HepG2 (cell line): ENCODE results near the gene VGLL3. TPM values are rescaled to one million over a fixed set of nuclear protein-coding genes. Genes with fewer than 3 reads are reported as not detected.

ENCODE experiments used
- ATAC-seq: fragments of 200-7000 bp; cut with Tn5 transposase; 3 replicates; pipeline ENCODE4 v1.9.1; 2020; ENCODE audit warnings: mild to moderate bottlenecking, moderate library complexity
- BruUV-seq: library from RNA; stranded (reverse); fragments of 400-500 nt; replicated peaks from 2 replicates; lab custom pipeline; 2021; lab: Mats Ljungman, UMichigan
- CTCF ChIA-PET: fragments of 300-600 bp; formaldehyde crosslinking; extraction: SDS; loops from one replicate; lab custom pipeline; 2021; ENCODE audit warnings: low total read pairs, inconsistent platforms, low intra/inter-chr PET ratio; lab: Yijun Ruan, JAX
- POLR2A ChIA-PET: fragments of 350-600 bp; sonication (Branson Sonifier 250); formaldehyde crosslinking; loops from one replicate; lab custom pipeline; 2020; ENCODE audit warnings: antibody characterized with exemption, inconsistent platforms; lab: Yijun Ruan, JAX
- DNase-seq: peaks from one replicate; pipeline ENCODE4 v3.0.0-alpha.2; 2015; ENCODE audit warnings: low spot score
- FAIRE-seq: peaks from 3 replicates; lab custom pipeline; 2011; peaks lifted over from hg19 to GRCh38; lab: Jason Lieb, UNC
- H2AFZ ChIP-seq: one replicate; pipeline ENCODE4 v1.6.1; 2011; ENCODE audit warnings: low read length, inconsistent platforms
- H3K27ac ChIP-seq: fragments of 300-600 bp; 3 replicates; pipeline ENCODE4 v1.8.0; 2011; ENCODE audit warnings: mixed run types, mild to moderate bottlenecking, mixed read lengths, low read length, inconsistent platforms; ENCODE audit not compliant: insufficient read depth; ENCODE audit errors: extremely low read length
- H3K27me3 ChIP-seq, 2 experiments: fragments of 200-600 bp in 1 of 2; 2 replicates in 1 of 2; 3 replicates in 1 of 2; pipeline versions ENCODE4 v1.6.0 to v1.8.0; 2011; ENCODE audit warnings: low read length in 2 of 2, mild to moderate bottlenecking in 2 of 2, moderate library complexity in 2 of 2, inconsistent platforms in 1 of 2; ENCODE audit not compliant: insufficient read depth in 2 of 2, control insufficient read depth in 1 of 2
- H3K36me3 ChIP-seq, 2 experiments: fragments of 200-600 bp in 1 of 2; replicated peaks in 1 of 2; 2 replicates in 1 of 2; 3 replicates in 1 of 2; pipeline versions ENCODE4 v1.5.1 to v1.8.0; 2011; ENCODE audit warnings: low read length in 2 of 2, inconsistent platforms in 1 of 2; ENCODE audit not compliant: insufficient read depth in 2 of 2, control insufficient read depth in 1 of 2
- H3K4me1 ChIP-seq: 2 replicates; pipeline ENCODE4 v1.5.1; 2012; ENCODE audit warnings: low read length, inconsistent platforms; ENCODE audit not compliant: insufficient read depth
- H3K4me2 ChIP-seq: 2 replicates; pipeline ENCODE4 v1.6.0; 2011; ENCODE audit warnings: low read depth, low read length, inconsistent platforms
- H3K4me3 ChIP-seq, 3 experiments: fragments of 200-600 bp in 1 of 3; sonication (generic), shearing (Covaris generic) in 1 of 3; replicated peaks in 1 of 3; 2 replicates each; pipeline ENCODE4 v1.5.1; 2011 to 2016; ENCODE audit warnings: low read length in 3 of 3, inconsistent platforms in 2 of 3, low read depth in 2 of 3, mild to moderate bottlenecking in 2 of 3, control low read depth in 1 of 3, mixed read lengths in 1 of 3; ENCODE audit not compliant: insufficient read depth in 1 of 3
- H3K79me2 ChIP-seq: one replicate; pipeline ENCODE4 v1.6.1; 2011; ENCODE audit warnings: low read length, inconsistent platforms; ENCODE audit not compliant: insufficient read depth
- H3K9ac ChIP-seq: 2 replicates; pipeline ENCODE4 v1.6.0; 2011; ENCODE audit warnings: mild to moderate bottlenecking, low read depth, low read length, inconsistent platforms; ENCODE audit not compliant: insufficient read depth
- H3K9me3 ChIP-seq: 2 replicates; pipeline ENCODE4 v1.5.1; 2012; ENCODE audit warnings: mild to moderate bottlenecking, low read length
- H4K20me1 ChIP-seq: 2 replicates; pipeline ENCODE4 v1.6.0; 2011; ENCODE audit warnings: inconsistent platforms, mild to moderate bottlenecking, low read length, moderate library complexity; ENCODE audit not compliant: insufficient read depth
- DR1 ChIP-seq: sonication (generic); formaldehyde crosslinking; IDR thresholded peaks from 2 replicates; pipeline ENCODE4 v1.8.0; 2021; ENCODE audit warnings: mild to moderate bottlenecking, missing genetic modification reagents, inconsistent platforms
- FOXK1 ChIP-seq: sonication (generic); formaldehyde crosslinking; IDR thresholded peaks from 2 replicates; pipeline ENCODE4 v1.4.0; 2020; ENCODE audit warnings: low read depth, missing genetic modification reagents, borderline replicate concordance
- MIER2 ChIP-seq: IDR thresholded peaks from 2 replicates; pipeline ENCODE4 v1.6.1; 2016; ENCODE audit warnings: missing biosample characterization, missing genetic modification reagents
- NFYB ChIP-seq: sonication (generic); formaldehyde crosslinking; IDR thresholded peaks from 2 replicates; pipeline ENCODE4 v1.4.0; 2020; ENCODE audit warnings: missing genetic modification reagents
- NR1H2 ChIP-seq: sonication (generic); formaldehyde crosslinking; IDR thresholded peaks from 2 replicates; pipeline ENCODE4 v1.8.1; 2022; ENCODE audit warnings: low read depth, missing genetic modification reagents, borderline replicate concordance
- PAWR ChIP-seq: sonication (generic); formaldehyde crosslinking; IDR thresholded peaks from 2 replicates; pipeline ENCODE4 v1.4.0; 2020; ENCODE audit warnings: missing genetic modification reagents, mild to moderate bottlenecking, borderline replicate concordance
- PCBP1 ChIP-seq: fragments of 200-400 bp; formaldehyde crosslinking; IDR thresholded peaks from 2 replicates; pipeline ENCODE4 v1.6.1; 2017; ENCODE audit warnings: mild to moderate bottlenecking, low read depth, low read length, borderline replicate concordance
- ZBTB1 ChIP-seq: sonication (generic); formaldehyde crosslinking; IDR thresholded peaks from 2 replicates; pipeline ENCODE4 v1.4.0; 2020; ENCODE audit warnings: missing genetic modification reagents, borderline replicate concordance
- ZBTB39 ChIP-seq: sonication (generic); formaldehyde crosslinking; IDR thresholded peaks from 2 replicates; pipeline ENCODE4 v1.5.0; 2020; ENCODE audit warnings: missing genetic modification reagents
- ZMAT3 ChIP-seq: sonication (generic); formaldehyde crosslinking; conservative IDR thresholded peaks from 2 replicates; pipeline ENCODE4 v1.7.0; 2021; ENCODE audit warnings: missing genetic modification reagents
- ZNF484 ChIP-seq: sonication (generic); formaldehyde crosslinking; IDR thresholded peaks from 2 replicates; pipeline ENCODE4 v1.5.1; 2020; ENCODE audit warnings: mild to moderate bottlenecking, low read depth, missing genetic modification reagents, borderline replicate concordance
- ZNF552 ChIP-seq: sonication (generic); formaldehyde crosslinking; IDR thresholded peaks from 2 replicates; pipeline ENCODE4 v1.9.0; 2022; ENCODE audit warnings: missing genetic modification reagents, mild to moderate bottlenecking, borderline replicate concordance
- ZNF709 ChIP-seq: sonication (generic); formaldehyde crosslinking; IDR thresholded peaks from 2 replicates; pipeline ENCODE4 v1.5.0; 2020; ENCODE audit warnings: mild to moderate bottlenecking, missing genetic modification reagents
- WGBS: methylation state at CpG from one replicate; pipeline ENCODE4 v1.1.6; 2017; ENCODE audit warnings: low lambda C conversion rate; 5-methylcytosine and 5-hydroxymethylcytosine counted together
- in situ Hi-C: cut with HindIII; loops from 2 replicates; pipeline ENCODE4 v1.10.0; 2017; ENCODE audit warnings: low pct_unique_long_range_greater_than_20kb; ENCODE audit not compliant: extremely low pct_ligation_motif_present
- intact Hi-C: fragments of 100-400 bp; cut with micrococcal nuclease; formaldehyde crosslinking; loops from one replicate; pipeline ENCODE4 v1.10.0; 2022; ENCODE audit not compliant: unreplicated experiment
- polyA plus RNA-seq, 8 experiments: library from polyadenylated mRNA; depleted of rRNA in 3 of 8; stranded (reverse) in 7 of 8; unstranded in 1 of 8; fragments of >200 nt; fragmentation: Illumina TruSeq in 4 of 8; extraction: Trizol in 4 of 8; gene quantifications; 2 replicates each; pipeline versions ENCODE4 v1.2.1 to v1.2.3, GENCODE V29; 2011 to 2016; ENCODE audit warnings: low read depth in 4 of 8, missing spikeins in 1 of 8, mixed read lengths in 1 of 8; ENCODE audit not compliant: insufficient read depth in 1 of 8
- total RNA-seq, 5 experiments: library from RNA; depleted of rRNA; stranded (reverse); fragments of >200 nt; fragmentation: Illumina TruSeq; extraction: Trizol; gene quantifications; 2 replicates each; pipeline ENCODE4 v1.2.3, GENCODE V29; 2016; ENCODE audit warnings: low read depth in 1 of 5
- TF ChIP-seq, protein P1 (sequence below): IDR thresholded peaks from 2 replicates; pipeline ENCODE4 v1.6.1; 2012; ENCODE audit warnings: low read length, improper control_type of control experiment
- TF ChIP-seq, protein P2 (sequence below): sonication (generic); formaldehyde crosslinking; IDR thresholded peaks from 2 replicates; pipeline ENCODE4 v1.5.1; 2020; ENCODE audit warnings: mild to moderate bottlenecking, moderate library complexity, missing genetic modification reagents
- TF ChIP-seq, protein P3 (sequence below): sonication (generic); formaldehyde crosslinking; IDR thresholded peaks from 2 replicates; pipeline ENCODE4 v1.4.0; 2020; ENCODE audit warnings: missing genetic modification reagents

Gene VGLL3
- total and polyA plus RNA-seq, 2 of the 13 experiments (the other 11 are each of a cell fraction or from before 2014, with no cell fraction given) = 0.03 to 0.07 TPM

DNA sequence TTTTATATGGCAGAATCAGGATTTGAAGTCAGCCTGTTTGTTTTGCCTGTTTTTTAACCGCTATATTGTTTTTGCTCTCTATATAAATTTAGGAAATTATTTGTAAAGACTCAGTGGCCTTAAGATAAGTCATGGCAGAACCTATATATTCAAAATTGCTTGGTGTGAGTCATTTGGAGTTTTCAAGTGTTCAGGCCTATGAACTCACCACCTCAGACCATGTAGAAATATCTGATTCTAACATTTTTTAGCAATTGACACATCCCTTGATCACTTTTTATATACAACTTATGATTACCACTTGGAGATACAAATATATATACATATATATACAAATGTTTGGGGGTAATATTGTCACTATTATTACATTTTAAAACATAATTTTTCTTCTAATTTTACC, 95.7 kb downstream of the VGLL3 start:
- no TSS peak for BruUV-seq
- no peak for ATAC-seq
- 0% methylated on average over 1 of the region's 1 CpG for WGBS
- no peak overlapping the region for H3K9ac ChIP-seq
- H3K27ac ChIP-seq = no peak overlapping the region
- no peaks in the 10 kb centered on the region for H3K79me2 ChIP-seq
- in situ Hi-C loops = no loop called here
- no peaks in the 10 kb centered on the region for H3K36me3 ChIP-seq
- H3K27me3 ChIP-seq = no peaks in the 10 kb centered on the region
- ChIA-PET POLR2A (no interaction called here), CTCF (no interaction called here)
- H4K20me1 ChIP-seq = no peaks in the 10 kb centered on the region
- H3K9me3 ChIP-seq = no peaks in the 10 kb centered on the region
- H3K4me2 ChIP-seq = no peak overlapping the region
- intact Hi-C loops = no loop called here
- no peak for DNase-seq
- H2AFZ ChIP-seq = no peak overlapping the region
- FAIRE-seq = no peak
- H3K4me3 ChIP-seq = no peak overlapping the region
- H3K4me1 ChIP-seq = no peaks in the 10 kb centered on the region
- TF ChIP-seq ZNF552 (CRISPR knock-in tag) (no peak), PCBP1 (no peak), ZNF709 (CRISPR knock-in tag) (no peak), FOXK1 (CRISPR knock-in tag) (no peak), ZBTB1 (CRISPR knock-in tag) (no peak), PAWR (CRISPR knock-in tag) (no peak), ZNF484 (CRISPR knock-in tag) (no peak), DR1 (CRISPR knock-in tag) (no peak), ZBTB39 (no peak), NR1H2 (CRISPR knock-in tag) (no peak), ZMAT3 (CRISPR knock-in tag) (no peak), NFYB (CRISPR knock-in tag) (no peak), MIER2 (CRISPR knock-in tag) (no peak)
- TF ChIP-seq, protein P1, sequence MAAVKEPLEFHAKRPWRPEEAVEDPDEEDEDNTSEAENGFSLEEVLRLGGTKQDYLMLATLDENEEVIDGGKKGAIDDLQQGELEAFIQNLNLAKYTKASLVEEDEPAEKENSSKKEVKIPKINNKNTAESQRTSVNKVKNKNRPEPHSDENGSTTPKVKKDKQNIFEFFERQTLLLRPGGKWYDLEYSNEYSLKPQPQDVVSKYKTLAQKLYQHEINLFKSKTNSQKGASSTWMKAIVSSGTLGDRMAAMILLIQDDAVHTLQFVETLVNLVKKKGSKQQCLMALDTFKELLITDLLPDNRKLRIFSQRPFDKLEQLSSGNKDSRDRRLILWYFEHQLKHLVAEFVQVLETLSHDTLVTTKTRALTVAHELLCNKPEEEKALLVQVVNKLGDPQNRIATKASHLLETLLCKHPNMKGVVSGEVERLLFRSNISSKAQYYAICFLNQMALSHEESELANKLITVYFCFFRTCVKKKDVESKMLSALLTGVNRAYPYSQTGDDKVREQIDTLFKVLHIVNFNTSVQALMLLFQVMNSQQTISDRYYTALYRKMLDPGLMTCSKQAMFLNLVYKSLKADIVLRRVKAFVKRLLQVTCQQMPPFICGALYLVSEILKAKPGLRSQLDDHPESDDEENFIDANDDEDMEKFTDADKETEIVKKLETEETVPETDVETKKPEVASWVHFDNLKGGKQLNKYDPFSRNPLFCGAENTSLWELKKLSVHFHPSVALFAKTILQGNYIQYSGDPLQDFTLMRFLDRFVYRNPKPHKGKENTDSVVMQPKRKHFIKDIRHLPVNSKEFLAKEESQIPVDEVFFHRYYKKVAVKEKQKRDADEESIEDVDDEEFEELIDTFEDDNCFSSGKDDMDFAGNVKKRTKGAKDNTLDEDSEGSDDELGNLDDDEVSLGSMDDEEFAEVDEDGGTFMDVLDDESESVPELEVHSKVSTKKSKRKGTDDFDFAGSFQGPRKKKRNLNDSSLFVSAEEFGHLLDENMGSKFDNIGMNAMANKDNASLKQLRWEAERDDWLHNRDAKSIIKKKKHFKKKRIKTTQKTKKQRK = no peak
- TF ChIP-seq, protein P2, sequence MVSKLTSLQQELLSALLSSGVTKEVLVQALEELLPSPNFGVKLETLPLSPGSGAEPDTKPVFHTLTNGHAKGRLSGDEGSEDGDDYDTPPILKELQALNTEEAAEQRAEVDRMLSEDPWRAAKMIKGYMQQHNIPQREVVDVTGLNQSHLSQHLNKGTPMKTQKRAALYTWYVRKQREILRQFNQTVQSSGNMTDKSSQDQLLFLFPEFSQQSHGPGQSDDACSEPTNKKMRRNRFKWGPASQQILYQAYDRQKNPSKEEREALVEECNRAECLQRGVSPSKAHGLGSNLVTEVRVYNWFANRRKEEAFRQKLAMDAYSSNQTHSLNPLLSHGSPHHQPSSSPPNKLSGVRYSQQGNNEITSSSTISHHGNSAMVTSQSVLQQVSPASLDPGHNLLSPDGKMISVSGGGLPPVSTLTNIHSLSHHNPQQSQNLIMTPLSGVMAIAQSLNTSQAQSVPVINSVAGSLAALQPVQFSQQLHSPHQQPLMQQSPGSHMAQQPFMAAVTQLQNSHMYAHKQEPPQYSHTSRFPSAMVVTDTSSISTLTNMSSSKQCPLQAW = no peak
- TF ChIP-seq, protein P3, sequence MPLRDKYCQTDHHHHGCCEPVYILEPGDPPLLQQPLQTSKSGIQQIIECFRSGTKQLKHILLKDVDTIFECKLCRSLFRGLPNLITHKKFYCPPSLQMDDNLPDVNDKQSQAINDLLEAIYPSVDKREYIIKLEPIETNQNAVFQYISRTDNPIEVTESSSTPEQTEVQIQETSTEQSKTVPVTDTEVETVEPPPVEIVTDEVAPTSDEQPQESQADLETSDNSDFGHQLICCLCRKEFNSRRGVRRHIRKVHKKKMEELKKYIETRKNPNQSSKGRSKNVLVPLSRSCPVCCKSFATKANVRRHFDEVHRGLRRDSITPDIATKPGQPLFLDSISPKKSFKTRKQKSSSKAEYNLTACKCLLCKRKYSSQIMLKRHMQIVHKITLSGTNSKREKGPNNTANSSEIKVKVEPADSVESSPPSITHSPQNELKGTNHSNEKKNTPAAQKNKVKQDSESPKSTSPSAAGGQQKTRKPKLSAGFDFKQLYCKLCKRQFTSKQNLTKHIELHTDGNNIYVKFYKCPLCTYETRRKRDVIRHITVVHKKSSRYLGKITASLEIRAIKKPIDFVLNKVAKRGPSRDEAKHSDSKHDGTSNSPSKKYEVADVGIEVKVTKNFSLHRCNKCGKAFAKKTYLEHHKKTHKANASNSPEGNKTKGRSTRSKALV (CRISPR knock-in tag) = no peak
